Left forelimb (tissue), 1 donor: ENCODE results near the gene ZNF333.
"Not testable (repeated sequence)": the region's sequence is repeated elsewhere in the genome, so short reads cannot be mapped to it uniquely, and the experiment has no call there.

Experiments
- DNase-seq: peaks from one replicate; pipeline ENCODE4 v3.0.0-alpha.2; 2018; ENCODE audit warnings: low spot score

Gene ZNF333

GRCh38 chr19:14768001-14768400, 78.2 kb downstream of the ZNF333 start:
- DNase-seq = no peak

- DNase-seq = no peak
Observed at GRCh38 chr19:14769201-14769600, 79.4 kb downstream of the ZNF333 start.

- DNase-seq = no peak
Observed at GRCh38 chr19:14770136-14770535, 80.3 kb downstream of the ZNF333 start.

GRCh38 chr19:14770944-14771839, 81.3 kb downstream of the ZNF333 start:
- no peak for DNase-seq

GRCh38 chr19:14772467-14772866, 82.6 kb downstream of the ZNF333 start:
- no peak for DNase-seq

- DNase-seq = no peak
Observed at GRCh38 chr19:14772995-14773394, 83.1 kb downstream of the ZNF333 start.

GRCh38 chr19:14773722-14774121, 83.9 kb downstream of the ZNF333 start:
- DNase-seq = not testable (repeated sequence)

- DNase-seq = no peak
Observed at GRCh38 chr19:14774373-14774772, 84.5 kb downstream of the ZNF333 start.

GRCh38 chr19:14775326-14775725, 85.5 kb downstream of the ZNF333 start:
- not testable (repeated sequence) for DNase-seq

GRCh38 chr19:14775869-14776586, 86.2 kb downstream of the ZNF333 start:
- no peak for DNase-seq

GRCh38 chr19:14777645-14778044, 87.8 kb downstream of the ZNF333 start:
- not testable (repeated sequence) for DNase-seq

GRCh38 chr19:14778110-14778845, 88.4 kb downstream of the ZNF333 start, which contains the start of gene ADGRE2:
ADGRE2 (minus strand) TSS chr19:14778560; CDS start chr19:14776756, 1,804 bp downstream.
- DNase-seq = not testable (repeated sequence)

GRCh38 chr19:14779151-14779550, 89.3 kb downstream of the ZNF333 start:
- no peak for DNase-seq

GRCh38 chr19:14780622-14781225, 90.9 kb downstream of the ZNF333 start:
- not testable (repeated sequence) for DNase-seq

- DNase-seq = not testable (repeated sequence)
Observed at GRCh38 chr19:14781713-14782536, 92.1 kb downstream of the ZNF333 start.

- no peak for DNase-seq
Observed at GRCh38 chr19:14782626-14783409, 93.0 kb downstream of the ZNF333 start.
